ENCODE data around the gene ADD3.
"Not testable (repeated sequence)": the region's sequence is repeated elsewhere in the genome, so short reads cannot be mapped to it uniquely, and the experiment has no call there.

DNA sequence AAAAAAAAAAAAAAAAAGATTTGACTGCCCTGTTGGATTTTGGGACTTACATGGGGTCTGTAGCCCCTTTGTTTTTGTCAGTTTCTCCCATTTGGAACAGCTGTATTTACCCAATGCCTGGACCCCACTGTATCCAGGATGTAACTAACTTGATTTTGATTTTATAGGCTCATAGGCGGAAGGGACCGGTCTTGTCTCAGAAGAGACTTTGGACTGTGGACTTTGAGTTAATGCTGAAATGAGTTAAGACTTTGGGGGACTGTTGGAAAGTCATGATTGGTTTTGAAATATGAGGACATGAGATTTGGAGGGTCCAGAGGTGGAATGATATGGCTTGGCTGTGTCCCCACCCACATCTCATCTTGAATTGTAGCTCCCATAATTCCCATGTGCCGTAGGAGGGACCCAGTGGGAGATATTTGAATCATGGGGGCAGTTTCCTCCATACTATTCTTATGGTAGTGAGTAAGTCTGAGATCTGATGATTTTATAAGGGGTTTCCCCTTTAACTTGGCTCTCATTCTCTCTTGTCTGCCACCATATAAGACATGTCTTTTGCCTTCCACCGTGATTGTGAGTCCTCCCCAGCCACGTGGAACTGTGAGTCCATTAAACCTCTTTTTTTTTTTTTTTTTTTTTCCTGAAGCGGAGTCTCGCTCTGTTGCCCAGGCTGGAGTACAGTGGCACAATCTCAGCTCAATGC is 42.3 kb downstream of the ADD3 start:
- TF ChIP-seq, protein P1, sequence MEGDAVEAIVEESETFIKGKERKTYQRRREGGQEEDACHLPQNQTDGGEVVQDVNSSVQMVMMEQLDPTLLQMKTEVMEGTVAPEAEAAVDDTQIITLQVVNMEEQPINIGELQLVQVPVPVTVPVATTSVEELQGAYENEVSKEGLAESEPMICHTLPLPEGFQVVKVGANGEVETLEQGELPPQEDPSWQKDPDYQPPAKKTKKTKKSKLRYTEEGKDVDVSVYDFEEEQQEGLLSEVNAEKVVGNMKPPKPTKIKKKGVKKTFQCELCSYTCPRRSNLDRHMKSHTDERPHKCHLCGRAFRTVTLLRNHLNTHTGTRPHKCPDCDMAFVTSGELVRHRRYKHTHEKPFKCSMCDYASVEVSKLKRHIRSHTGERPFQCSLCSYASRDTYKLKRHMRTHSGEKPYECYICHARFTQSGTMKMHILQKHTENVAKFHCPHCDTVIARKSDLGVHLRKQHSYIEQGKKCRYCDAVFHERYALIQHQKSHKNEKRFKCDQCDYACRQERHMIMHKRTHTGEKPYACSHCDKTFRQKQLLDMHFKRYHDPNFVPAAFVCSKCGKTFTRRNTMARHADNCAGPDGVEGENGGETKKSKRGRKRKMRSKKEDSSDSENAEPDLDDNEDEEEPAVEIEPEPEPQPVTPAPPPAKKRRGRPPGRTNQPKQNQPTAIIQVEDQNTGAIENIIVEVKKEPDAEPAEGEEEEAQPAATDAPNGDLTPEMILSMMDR (IDR thresholded peaks at IDR 0.05), result not testable (repeated sequence)
- TF ChIP-seq, protein P2, sequence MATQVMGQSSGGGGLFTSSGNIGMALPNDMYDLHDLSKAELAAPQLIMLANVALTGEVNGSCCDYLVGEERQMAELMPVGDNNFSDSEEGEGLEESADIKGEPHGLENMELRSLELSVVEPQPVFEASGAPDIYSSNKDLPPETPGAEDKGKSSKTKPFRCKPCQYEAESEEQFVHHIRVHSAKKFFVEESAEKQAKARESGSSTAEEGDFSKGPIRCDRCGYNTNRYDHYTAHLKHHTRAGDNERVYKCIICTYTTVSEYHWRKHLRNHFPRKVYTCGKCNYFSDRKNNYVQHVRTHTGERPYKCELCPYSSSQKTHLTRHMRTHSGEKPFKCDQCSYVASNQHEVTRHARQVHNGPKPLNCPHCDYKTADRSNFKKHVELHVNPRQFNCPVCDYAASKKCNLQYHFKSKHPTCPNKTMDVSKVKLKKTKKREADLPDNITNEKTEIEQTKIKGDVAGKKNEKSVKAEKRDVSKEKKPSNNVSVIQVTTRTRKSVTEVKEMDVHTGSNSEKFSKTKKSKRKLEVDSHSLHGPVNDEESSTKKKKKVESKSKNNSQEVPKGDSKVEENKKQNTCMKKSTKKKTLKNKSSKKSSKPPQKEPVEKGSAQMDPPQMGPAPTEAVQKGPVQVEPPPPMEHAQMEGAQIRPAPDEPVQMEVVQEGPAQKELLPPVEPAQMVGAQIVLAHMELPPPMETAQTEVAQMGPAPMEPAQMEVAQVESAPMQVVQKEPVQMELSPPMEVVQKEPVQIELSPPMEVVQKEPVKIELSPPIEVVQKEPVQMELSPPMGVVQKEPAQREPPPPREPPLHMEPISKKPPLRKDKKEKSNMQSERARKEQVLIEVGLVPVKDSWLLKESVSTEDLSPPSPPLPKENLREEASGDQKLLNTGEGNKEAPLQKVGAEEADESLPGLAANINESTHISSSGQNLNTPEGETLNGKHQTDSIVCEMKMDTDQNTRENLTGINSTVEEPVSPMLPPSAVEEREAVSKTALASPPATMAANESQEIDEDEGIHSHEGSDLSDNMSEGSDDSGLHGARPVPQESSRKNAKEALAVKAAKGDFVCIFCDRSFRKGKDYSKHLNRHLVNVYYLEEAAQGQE (IDR thresholded peaks at IDR 0.05; ENCODE audit: insufficient read depth in 1 of 2, low read depth in 2 of 2, low read length in 1 of 2), result not testable (repeated sequence)

All from Panc1 (cell line).